HepG2 (cell line): ENCODE results near the gene CYBC1. TPM values are rescaled to one million over a fixed set of nuclear protein-coding genes. Genes with fewer than 3 reads are reported as not detected.
A peak's percentile ranks its signal among the peaks of the same experiment; 100 is the strongest.

Experiments used
- ELK4 ChIP-seq: sonication (generic); formaldehyde crosslinking; IDR thresholded peaks from 2 replicates; pipeline ENCODE4 v1.9.0; 2021; ENCODE audit warnings: missing genetic modification reagents, borderline replicate concordance
- FOXO1 ChIP-seq: sonication (generic); formaldehyde crosslinking; IDR thresholded peaks from 2 replicates; pipeline ENCODE4 v1.4.0; 2020; ENCODE audit warnings: missing genetic modification reagents
- MNT ChIP-seq: fragments of 450-650 bp; IDR thresholded peaks from 2 replicates; pipeline ENCODE4 v1.6.1; 2016
- MXD4 ChIP-seq: IDR thresholded peaks from 2 replicates; pipeline ENCODE4 v1.6.1; 2016; ENCODE audit warnings: mild to moderate bottlenecking, missing biosample characterization, missing genetic modification reagents
- NFAT5 ChIP-seq: sonication (generic); formaldehyde crosslinking; IDR thresholded peaks from 2 replicates; pipeline ENCODE4 v1.4.0; 2020; ENCODE audit warnings: missing genetic modification reagents
- PBX2 ChIP-seq: IDR thresholded peaks from 2 replicates; pipeline ENCODE4 v1.6.1; 2016; ENCODE audit warnings: control low read depth
- RXRA ChIP-seq: sonication (generic); formaldehyde crosslinking; IDR thresholded peaks from 2 replicates; pipeline ENCODE4 v1.5.1; 2020; ENCODE audit warnings: missing genetic modification reagents
- SAFB2 ChIP-seq: sonication (generic); formaldehyde crosslinking; IDR thresholded peaks from 2 replicates; pipeline ENCODE4 v1.5.1; 2020; ENCODE audit warnings: missing genetic modification reagents, low read depth, mild to moderate bottlenecking, borderline replicate concordance
- SKI ChIP-seq: fragments of 450-650 bp; IDR thresholded peaks from one replicate; pipeline ENCODE4 v1.6.1; 2018; ENCODE audit warnings: mild to moderate bottlenecking; ENCODE audit not compliant: partially characterized antibody
- TARDBP ChIP-seq: sonication (generic); formaldehyde crosslinking; IDR thresholded peaks from 2 replicates; pipeline ENCODE4 v1.8.0; 2022; ENCODE audit warnings: mild to moderate bottlenecking, missing genetic modification reagents
- TBP ChIP-seq: sonication (generic); formaldehyde crosslinking; IDR thresholded peaks from 2 replicates; pipeline ENCODE4 v1.5.0; 2020; ENCODE audit warnings: missing genetic modification reagents
- TGIF2 ChIP-seq: IDR thresholded peaks from 2 replicates; pipeline ENCODE4 v1.6.1; 2016; ENCODE audit warnings: control low read depth, missing compliant biosample characterization
- THAP8 ChIP-seq: sonication (generic); formaldehyde crosslinking; IDR thresholded peaks from 2 replicates; pipeline ENCODE4 v1.5.1; 2020; ENCODE audit warnings: missing genetic modification reagents, mild to moderate bottlenecking, borderline replicate concordance
- ZBTB7B ChIP-seq: sonication (generic); formaldehyde crosslinking; IDR thresholded peaks from 2 replicates; pipeline ENCODE4 v1.4.0; 2020; ENCODE audit warnings: missing genetic modification reagents
- ZNF20 ChIP-seq: sonication (generic); formaldehyde crosslinking; IDR thresholded peaks from 2 replicates; pipeline ENCODE4 v1.4.0; 2020; ENCODE audit warnings: mild to moderate bottlenecking, moderate library complexity, missing genetic modification reagents
- ZNF264 ChIP-seq: sonication (generic); formaldehyde crosslinking; IDR thresholded peaks from 2 replicates; pipeline ENCODE4 v1.4.0; 2020; ENCODE audit warnings: missing genetic modification reagents
- ZNF383 ChIP-seq: sonication (generic); formaldehyde crosslinking; IDR thresholded peaks from 2 replicates; pipeline ENCODE4 v1.4.0; 2020; ENCODE audit warnings: missing genetic modification reagents, mild to moderate bottlenecking, borderline replicate concordance
- ZNF567 ChIP-seq: sonication (generic); formaldehyde crosslinking; IDR thresholded peaks from 2 replicates; pipeline ENCODE4 v1.8.1; 2023; ENCODE audit warnings: mild to moderate bottlenecking, missing genetic modification reagents, borderline replicate concordance
- ZNF768 ChIP-seq: sonication (generic); formaldehyde crosslinking; IDR thresholded peaks from 2 replicates; pipeline ENCODE4 v1.4.0; 2020; ENCODE audit warnings: missing genetic modification reagents
- ZNF772 ChIP-seq: sonication (generic); formaldehyde crosslinking; IDR thresholded peaks from 2 replicates; pipeline ENCODE4 v1.5.0; 2020; ENCODE audit warnings: mild to moderate bottlenecking, missing genetic modification reagents
- polyA plus RNA-seq, 8 experiments: library from polyadenylated mRNA; depleted of rRNA in 3 of 8; stranded (reverse) in 7 of 8; unstranded in 1 of 8; fragments of >200 nt; fragmentation: Illumina TruSeq in 4 of 8; extraction: Trizol in 4 of 8; gene quantifications; 2 replicates each; pipeline versions ENCODE4 v1.2.1 to v1.2.3, GENCODE V29; 2011 to 2016; ENCODE audit warnings: low read depth in 4 of 8, missing spikeins in 1 of 8, mixed read lengths in 1 of 8; ENCODE audit not compliant: insufficient read depth in 1 of 8
- total RNA-seq, 5 experiments: library from RNA; depleted of rRNA; stranded (reverse); fragments of >200 nt; fragmentation: Illumina TruSeq; extraction: Trizol; gene quantifications; 2 replicates each; pipeline ENCODE4 v1.2.3, GENCODE V29; 2016; ENCODE audit warnings: low read depth in 1 of 5

The CYBC1 gene
- total and polyA plus RNA-seq, 2 of the 13 experiments (the other 11 are each of a cell fraction or from before 2014, with no cell fraction given), result 43.4 to 44.1 TPM

GRCh38 chr17:82414548-82415281 is 35.8 kb downstream of the CYBC1 start (continued):
- TF ChIP-seq ZNF20 (no peak), NFAT5 (CRISPR knock-in tag) (peak; percentile 98), SKI (no peak), ZBTB7B (CRISPR knock-in tag) (peak; percentile 72), ZNF567 (CRISPR knock-in tag) (0 out of 2 replicates have a peak, but pooled peaks have one; percentile 39), TARDBP (CRISPR knock-in tag) (0 out of 2 replicates have a peak, but pooled peaks have one; percentile 66), THAP8 (no peak), FOXO1 (CRISPR knock-in tag) (peak; percentile 73), RXRA (CRISPR knock-in tag) (peak; percentile 61; the same call in 1 of the 2 replicates), ZNF768 (CRISPR knock-in tag) (peak; percentile 83; the same call in 1 of the 2 replicates), ELK4 (peak; percentile 77; the same call in 1 of the 2 replicates), ZNF772 (CRISPR knock-in tag) (peak; percentile 84), ZNF383 (CRISPR knock-in tag) (no peak), ZNF264 (CRISPR knock-in tag) (peak; percentile 94), SAFB2 (CRISPR knock-in tag) (peak; percentile 56), TGIF2 (CRISPR knock-in tag) (peak; percentile 88; the same call in 1 of the 2 replicates), PBX2 (CRISPR knock-in tag) (no peak), MNT (peak; percentile 13; the same call in 1 of the 2 replicates), MXD4 (CRISPR knock-in tag) (peak; percentile 73), TBP (no peak)
